HEK293 (cell line): ENCODE data around the gene AKAP9.

ENCODE experiments used
- CTCF ChIA-PET: fragments of 350-600 bp; formaldehyde crosslinking; extraction: SDS; loops from one replicate; lab custom pipeline; 2021; ENCODE audit warnings: antibody characterized with exemption; lab: Yijun Ruan, JAX
- POLR2A ChIA-PET: fragments of 300-600 bp; formaldehyde crosslinking; extraction: SDS; loops from one replicate; lab custom pipeline; 2020; ENCODE audit warnings: antibody characterized with exemption, inconsistent platforms; lab: Yijun Ruan, JAX
- H3K27ac ChIP-seq: fragments of 200-500 bp; sonication (Bioruptor generic); 2 replicates; pipeline ENCODE4 v1.5.1; 2014; ENCODE audit warnings: low read depth, low read length, control low read depth, inconsistent platforms; ENCODE audit errors: extremely low read depth
- H3K36me3 ChIP-seq, 2 experiments: fragments of 200-500 bp in 1 of 2; sonication (Bioruptor generic) in 1 of 2; 1 replicate in 1 of 2; 2 replicates in 1 of 2; pipeline ENCODE4 v1.5.1; 2014 to 2017; ENCODE audit warnings: inconsistent platforms in 2 of 2, low read length in 2 of 2; ENCODE audit not compliant: control insufficient read depth in 2 of 2, insufficient read depth in 1 of 2
- H3K4me1 ChIP-seq: fragments of 200-500 bp; sonication (Bioruptor generic); 2 replicates; pipeline ENCODE4 v1.5.1; 2014; ENCODE audit warnings: mild to moderate bottlenecking, low read length, inconsistent platforms; ENCODE audit not compliant: control insufficient read depth, insufficient read depth
- H3K4me3 ChIP-seq: 2 replicates; pipeline ENCODE4 v1.5.1; 2011; ENCODE audit warnings: low read depth, mild to moderate bottlenecking, control low read depth, low read length, moderate library complexity
- H3K9me3 ChIP-seq: fragments of 200-500 bp; sonication (Bioruptor generic); 2 replicates; pipeline ENCODE4 v1.5.1; 2014; ENCODE audit warnings: low read depth, low read length, inconsistent platforms; ENCODE audit not compliant: control insufficient read depth, insufficient read depth
- BCL11A ChIP-seq: fragments of 450-650 bp; formaldehyde crosslinking; IDR thresholded peaks from 2 replicates; pipeline ENCODE4 v1.5.1; 2016; ENCODE audit warnings: low read depth, missing biosample characterization, missing genetic modification characterization
- BCL11B ChIP-seq: fragments of 450-650 bp; formaldehyde crosslinking; IDR thresholded peaks from 2 replicates; pipeline ENCODE4 v1.5.1; 2016; ENCODE audit warnings: low read depth, missing biosample characterization, missing genetic modification characterization
- ZBTB1 ChIP-seq: fragments of 450-650 bp; formaldehyde crosslinking; IDR thresholded peaks from 2 replicates; pipeline ENCODE4 v1.5.1; 2016; ENCODE audit warnings: missing biosample characterization, missing genetic modification characterization
- ZFP41 ChIP-seq: fragments of 450-650 bp; formaldehyde crosslinking; IDR thresholded peaks from 2 replicates; pipeline ENCODE4 v1.5.1; 2016; ENCODE audit warnings: missing biosample characterization, missing genetic modification characterization, borderline replicate concordance
- ZNF157 ChIP-seq: fragments of 450-650 bp; formaldehyde crosslinking; IDR thresholded peaks from 2 replicates; pipeline ENCODE4 v1.5.1; 2016; ENCODE audit warnings: missing biosample characterization, missing genetic modification characterization
- ZNF174 ChIP-seq: fragments of 450-650 bp; formaldehyde crosslinking; IDR thresholded peaks from 2 replicates; pipeline ENCODE4 v1.5.0; 2017; ENCODE audit warnings: missing biosample characterization, mild to moderate bottlenecking, missing genetic modification characterization
- ZNF175 ChIP-seq: fragments of 450-650 bp; formaldehyde crosslinking; IDR thresholded peaks from 2 replicates; pipeline ENCODE4 v1.5.1; 2016; ENCODE audit warnings: missing biosample characterization, missing genetic modification characterization
- ZNF26 ChIP-seq: fragments of 450-650 bp; formaldehyde crosslinking; IDR thresholded peaks from 2 replicates; pipeline ENCODE4 v1.5.1; 2016; ENCODE audit warnings: missing biosample characterization, missing genetic modification characterization
- ZNF510 ChIP-seq: fragments of 450-650 bp; formaldehyde crosslinking; IDR thresholded peaks from 2 replicates; pipeline ENCODE4 v1.5.1; 2018; ENCODE audit warnings: mild to moderate bottlenecking, missing genetic modification characterization, missing biosample characterization; ENCODE audit not compliant: insufficient replicate concordance
- ZNF830 ChIP-seq: fragments of 450-650 bp; IDR thresholded peaks from 2 replicates; pipeline ENCODE4 v1.5.0; 2018; ENCODE audit warnings: missing biosample characterization, missing genetic modification characterization, low read depth, mild to moderate bottlenecking, moderate library complexity
- TF ChIP-seq, protein P1 (sequence below): fragments of 450-650 bp; formaldehyde crosslinking; IDR thresholded peaks from 2 replicates; pipeline ENCODE4 v1.5.1; 2016; ENCODE audit warnings: missing biosample characterization, missing genetic modification characterization
- TF ChIP-seq, protein P2 (sequence below): fragments of 450-650 bp; formaldehyde crosslinking; IDR thresholded peaks from 2 replicates; pipeline ENCODE4 v1.5.1; 2016; ENCODE audit warnings: missing biosample characterization, missing genetic modification characterization
- TF ChIP-seq, protein P3 (sequence below): fragments of 450-650 bp; formaldehyde crosslinking; IDR thresholded peaks from 2 replicates; pipeline ENCODE4 v1.5.1; 2017; ENCODE audit warnings: missing biosample characterization, missing genetic modification characterization
- TF ChIP-seq, protein P4 (sequence below): fragments of 450-650 bp; formaldehyde crosslinking; IDR thresholded peaks from 2 replicates; pipeline ENCODE4 v1.5.1; 2016; ENCODE audit warnings: missing biosample characterization, missing genetic modification characterization
- TF ChIP-seq, protein P5 (sequence below): fragments of 450-650 bp; formaldehyde crosslinking; IDR thresholded peaks from 2 replicates; pipeline ENCODE4 v1.5.1; 2016; ENCODE audit warnings: missing biosample characterization, missing genetic modification characterization, borderline replicate concordance

AKAP9 gene

DNA sequence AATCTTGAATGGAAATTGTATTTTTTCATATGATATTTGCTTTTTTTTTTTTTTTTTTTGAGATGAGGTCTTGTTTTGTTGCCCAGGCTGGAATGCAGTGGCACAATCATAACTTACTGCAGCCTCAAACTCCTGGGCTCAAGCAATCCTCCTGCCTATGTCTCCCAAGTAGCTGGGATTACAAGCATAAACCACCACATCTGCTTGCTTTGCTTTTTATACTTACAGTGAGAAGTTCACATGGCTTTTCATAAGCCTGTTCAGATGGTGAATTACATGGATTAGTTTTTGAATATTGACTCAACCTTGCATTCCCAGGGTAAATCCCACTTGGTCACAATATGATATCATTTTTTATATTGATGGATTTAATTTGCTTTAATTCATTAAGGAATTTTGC is 216.3 kb downstream of the AKAP9 start:
- Histone ChIP-seq H3K27ac (no peak overlapping the region), H3K4me1 (no peaks in the 10 kb centered on the region), H3K4me3 (no peak overlapping the region), H3K36me3 (no peaks in the 10 kb centered on the region), H3K9me3 (no peaks in the 10 kb centered on the region)
- TF ChIP-seq, protein P1, sequence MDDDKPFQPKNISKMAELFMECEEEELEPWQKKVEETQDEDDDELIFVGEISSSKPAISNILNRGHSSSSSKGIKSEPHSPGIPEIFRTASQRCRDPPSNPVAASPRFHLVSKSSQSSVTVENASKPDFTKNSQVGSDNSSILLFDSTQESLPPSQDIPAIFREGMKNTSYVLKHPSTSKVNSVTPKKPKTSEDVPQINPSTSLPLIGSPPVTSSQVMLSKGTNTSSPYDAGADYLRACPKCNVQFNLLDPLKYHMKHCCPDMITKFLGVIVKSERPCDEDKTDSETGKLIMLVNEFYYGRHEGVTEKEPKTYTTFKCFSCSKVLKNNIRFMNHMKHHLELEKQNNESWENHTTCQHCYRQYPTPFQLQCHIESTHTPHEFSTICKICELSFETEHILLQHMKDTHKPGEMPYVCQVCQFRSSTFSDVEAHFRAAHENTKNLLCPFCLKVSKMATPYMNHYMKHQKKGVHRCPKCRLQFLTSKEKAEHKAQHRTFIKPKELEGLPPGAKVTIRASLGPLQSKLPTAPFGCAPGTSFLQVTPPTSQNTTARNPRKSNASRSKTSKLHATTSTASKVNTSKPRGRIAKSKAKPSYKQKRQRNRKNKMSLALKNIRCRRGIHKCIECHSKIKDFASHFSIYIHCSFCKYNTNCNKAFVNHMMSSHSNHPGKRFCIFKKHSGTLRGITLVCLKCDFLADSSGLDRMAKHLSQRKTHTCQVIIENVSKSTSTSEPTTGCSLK = no peak
- TF ChIP-seq ZFP41 (tag by site-specific recombination) = no peak
- TF ChIP-seq, protein P2, sequence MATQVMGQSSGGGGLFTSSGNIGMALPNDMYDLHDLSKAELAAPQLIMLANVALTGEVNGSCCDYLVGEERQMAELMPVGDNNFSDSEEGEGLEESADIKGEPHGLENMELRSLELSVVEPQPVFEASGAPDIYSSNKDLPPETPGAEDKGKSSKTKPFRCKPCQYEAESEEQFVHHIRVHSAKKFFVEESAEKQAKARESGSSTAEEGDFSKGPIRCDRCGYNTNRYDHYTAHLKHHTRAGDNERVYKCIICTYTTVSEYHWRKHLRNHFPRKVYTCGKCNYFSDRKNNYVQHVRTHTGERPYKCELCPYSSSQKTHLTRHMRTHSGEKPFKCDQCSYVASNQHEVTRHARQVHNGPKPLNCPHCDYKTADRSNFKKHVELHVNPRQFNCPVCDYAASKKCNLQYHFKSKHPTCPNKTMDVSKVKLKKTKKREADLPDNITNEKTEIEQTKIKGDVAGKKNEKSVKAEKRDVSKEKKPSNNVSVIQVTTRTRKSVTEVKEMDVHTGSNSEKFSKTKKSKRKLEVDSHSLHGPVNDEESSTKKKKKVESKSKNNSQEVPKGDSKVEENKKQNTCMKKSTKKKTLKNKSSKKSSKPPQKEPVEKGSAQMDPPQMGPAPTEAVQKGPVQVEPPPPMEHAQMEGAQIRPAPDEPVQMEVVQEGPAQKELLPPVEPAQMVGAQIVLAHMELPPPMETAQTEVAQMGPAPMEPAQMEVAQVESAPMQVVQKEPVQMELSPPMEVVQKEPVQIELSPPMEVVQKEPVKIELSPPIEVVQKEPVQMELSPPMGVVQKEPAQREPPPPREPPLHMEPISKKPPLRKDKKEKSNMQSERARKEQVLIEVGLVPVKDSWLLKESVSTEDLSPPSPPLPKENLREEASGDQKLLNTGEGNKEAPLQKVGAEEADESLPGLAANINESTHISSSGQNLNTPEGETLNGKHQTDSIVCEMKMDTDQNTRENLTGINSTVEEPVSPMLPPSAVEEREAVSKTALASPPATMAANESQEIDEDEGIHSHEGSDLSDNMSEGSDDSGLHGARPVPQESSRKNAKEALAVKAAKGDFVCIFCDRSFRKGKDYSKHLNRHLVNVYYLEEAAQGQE = no peak
- CTCF ChIA-PET = interaction anchor here (0.7 kb wide), 1 partner anchor 49 kb away, joined by 3 read pairs; no protein-coding TSS in a partner anchor
- POLR2A ChIA-PET = no interaction called here

- Histone ChIP-seq H3K4me1 (no peaks in the 10 kb centered on the region), H3K4me3 (no peak overlapping the region), H3K27ac (no peak overlapping the region), H3K36me3 (no peaks in the 10 kb centered on the region), H3K9me3 (no peaks in the 10 kb centered on the region)
- ChIA-PET POLR2A (no interaction called here), CTCF (interaction anchor here (0.7 kb wide), 2 partner anchors 930 to 1785 kb away, joined by 3 read pairs; no protein-coding TSS in a partner anchor)
- TF ChIP-seq, protein P3, sequence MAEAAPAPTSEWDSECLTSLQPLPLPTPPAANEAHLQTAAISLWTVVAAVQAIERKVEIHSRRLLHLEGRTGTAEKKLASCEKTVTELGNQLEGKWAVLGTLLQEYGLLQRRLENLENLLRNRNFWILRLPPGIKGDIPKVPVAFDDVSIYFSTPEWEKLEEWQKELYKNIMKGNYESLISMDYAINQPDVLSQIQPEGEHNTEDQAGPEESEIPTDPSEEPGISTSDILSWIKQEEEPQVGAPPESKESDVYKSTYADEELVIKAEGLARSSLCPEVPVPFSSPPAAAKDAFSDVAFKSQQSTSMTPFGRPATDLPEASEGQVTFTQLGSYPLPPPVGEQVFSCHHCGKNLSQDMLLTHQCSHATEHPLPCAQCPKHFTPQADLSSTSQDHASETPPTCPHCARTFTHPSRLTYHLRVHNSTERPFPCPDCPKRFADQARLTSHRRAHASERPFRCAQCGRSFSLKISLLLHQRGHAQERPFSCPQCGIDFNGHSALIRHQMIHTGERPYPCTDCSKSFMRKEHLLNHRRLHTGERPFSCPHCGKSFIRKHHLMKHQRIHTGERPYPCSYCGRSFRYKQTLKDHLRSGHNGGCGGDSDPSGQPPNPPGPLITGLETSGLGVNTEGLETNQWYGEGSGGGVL (tag by site-specific recombination) = no peak
- TF ChIP-seq ZNF175 (tag by site-specific recombination) (no peak), ZNF174 (tag by site-specific recombination) (no peak), ZNF830 (tag by site-specific recombination) (no peak), BCL11A (tag by site-specific recombination) (no peak), ZNF510 (tag by site-specific recombination) (no peak), ZNF26 (tag by site-specific recombination) (no peak), BCL11B (no peak), ZNF157 (no peak), ZBTB1 (no peak)
- TF ChIP-seq, protein P4, sequence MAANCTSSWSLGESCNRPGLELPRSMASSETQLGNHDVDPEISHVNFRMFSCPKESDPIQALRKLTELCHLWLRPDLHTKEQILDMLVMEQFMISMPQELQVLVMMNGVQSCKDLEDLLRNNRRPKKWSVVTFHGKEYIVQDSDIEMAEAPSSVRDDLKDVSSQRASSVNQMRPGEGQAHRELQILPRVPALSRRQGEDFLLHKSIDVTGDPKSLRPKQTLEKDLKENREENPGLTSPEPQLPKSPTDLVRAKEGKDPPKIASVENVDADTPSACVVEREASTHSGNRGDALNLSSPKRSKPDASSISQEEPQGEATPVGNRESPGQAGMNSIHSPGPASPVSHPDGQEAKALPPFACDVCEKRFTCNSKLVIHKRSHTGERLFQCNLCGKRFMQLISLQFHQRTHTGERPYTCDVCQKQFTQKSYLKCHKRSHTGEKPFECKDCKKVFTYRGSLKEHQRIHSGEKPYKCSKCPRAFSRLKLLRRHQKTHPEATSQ = no peak
- TF ChIP-seq, protein P5, sequence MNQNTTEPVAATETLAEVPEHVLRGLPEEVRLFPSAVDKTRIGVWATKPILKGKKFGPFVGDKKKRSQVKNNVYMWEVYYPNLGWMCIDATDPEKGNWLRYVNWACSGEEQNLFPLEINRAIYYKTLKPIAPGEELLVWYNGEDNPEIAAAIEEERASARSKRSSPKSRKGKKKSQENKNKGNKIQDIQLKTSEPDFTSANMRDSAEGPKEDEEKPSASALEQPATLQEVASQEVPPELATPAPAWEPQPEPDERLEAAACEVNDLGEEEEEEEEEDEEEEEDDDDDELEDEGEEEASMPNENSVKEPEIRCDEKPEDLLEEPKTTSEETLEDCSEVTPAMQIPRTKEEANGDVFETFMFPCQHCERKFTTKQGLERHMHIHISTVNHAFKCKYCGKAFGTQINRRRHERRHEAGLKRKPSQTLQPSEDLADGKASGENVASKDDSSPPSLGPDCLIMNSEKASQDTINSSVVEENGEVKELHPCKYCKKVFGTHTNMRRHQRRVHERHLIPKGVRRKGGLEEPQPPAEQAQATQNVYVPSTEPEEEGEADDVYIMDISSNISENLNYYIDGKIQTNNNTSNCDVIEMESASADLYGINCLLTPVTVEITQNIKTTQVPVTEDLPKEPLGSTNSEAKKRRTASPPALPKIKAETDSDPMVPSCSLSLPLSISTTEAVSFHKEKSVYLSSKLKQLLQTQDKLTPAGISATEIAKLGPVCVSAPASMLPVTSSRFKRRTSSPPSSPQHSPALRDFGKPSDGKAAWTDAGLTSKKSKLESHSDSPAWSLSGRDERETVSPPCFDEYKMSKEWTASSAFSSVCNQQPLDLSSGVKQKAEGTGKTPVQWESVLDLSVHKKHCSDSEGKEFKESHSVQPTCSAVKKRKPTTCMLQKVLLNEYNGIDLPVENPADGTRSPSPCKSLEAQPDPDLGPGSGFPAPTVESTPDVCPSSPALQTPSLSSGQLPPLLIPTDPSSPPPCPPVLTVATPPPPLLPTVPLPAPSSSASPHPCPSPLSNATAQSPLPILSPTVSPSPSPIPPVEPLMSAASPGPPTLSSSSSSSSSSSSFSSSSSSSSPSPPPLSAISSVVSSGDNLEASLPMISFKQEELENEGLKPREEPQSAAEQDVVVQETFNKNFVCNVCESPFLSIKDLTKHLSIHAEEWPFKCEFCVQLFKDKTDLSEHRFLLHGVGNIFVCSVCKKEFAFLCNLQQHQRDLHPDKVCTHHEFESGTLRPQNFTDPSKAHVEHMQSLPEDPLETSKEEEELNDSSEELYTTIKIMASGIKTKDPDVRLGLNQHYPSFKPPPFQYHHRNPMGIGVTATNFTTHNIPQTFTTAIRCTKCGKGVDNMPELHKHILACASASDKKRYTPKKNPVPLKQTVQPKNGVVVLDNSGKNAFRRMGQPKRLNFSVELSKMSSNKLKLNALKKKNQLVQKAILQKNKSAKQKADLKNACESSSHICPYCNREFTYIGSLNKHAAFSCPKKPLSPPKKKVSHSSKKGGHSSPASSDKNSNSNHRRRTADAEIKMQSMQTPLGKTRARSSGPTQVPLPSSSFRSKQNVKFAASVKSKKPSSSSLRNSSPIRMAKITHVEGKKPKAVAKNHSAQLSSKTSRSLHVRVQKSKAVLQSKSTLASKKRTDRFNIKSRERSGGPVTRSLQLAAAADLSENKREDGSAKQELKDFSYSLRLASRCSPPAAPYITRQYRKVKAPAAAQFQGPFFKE (tag by site-specific recombination) = no peak
These were observed 218.3 kb downstream of the AKAP9 start for GRCh38 chr7:92158660-92159575.
